Smooth muscle cell (in vitro differentiated cells): ENCODE data around the gene RCN2. TPM values are rescaled to one million over a fixed set of nuclear protein-coding genes. Genes with fewer than 3 reads are reported as not detected.
"Not testable (repeated sequence)": the region's sequence is repeated elsewhere in the genome, so short reads cannot be mapped to it uniquely, and the experiment has no call there.

ENCODE experiments used
- DNase-seq: peaks from one replicate; lab custom pipeline; 2025; ENCODE audit not compliant: unreplicated experiment; lab: John Stamatoyannopoulos, UW
- H2AFZ ChIP-seq: fragments of 200-600 bp; sonication (generic); 2 replicates; pipeline ENCODE4 v1.6.0; 2016; ENCODE audit warnings: antibody characterized with exemption, low read depth, mild to moderate bottlenecking
- H3F3A ChIP-seq: fragments of 200-600 bp; sonication (generic); 2 replicates; pipeline ENCODE4 v1.6.0; 2017; ENCODE audit warnings: antibody characterized with exemption, low read depth
- H3K27ac ChIP-seq: fragments of 200-600 bp; sonication (generic); 2 replicates; pipeline ENCODE4 v1.5.1; 2016; ENCODE audit warnings: low read depth, mild to moderate bottlenecking
- H3K27me3 ChIP-seq: fragments of 200-600 bp; sonication (generic); 2 replicates; pipeline ENCODE4 v1.6.1; 2016; ENCODE audit warnings: low read depth, mild to moderate bottlenecking
- H3K36me3 ChIP-seq: fragments of 200-600 bp; sonication (generic); 2 replicates; pipeline ENCODE4 v1.5.1; 2016; ENCODE audit warnings: low read depth
- H3K4me1 ChIP-seq: fragments of 200-600 bp; sonication (generic); 2 replicates; pipeline ENCODE4 v1.5.1; 2016; ENCODE audit warnings: low read depth
- H3K4me2 ChIP-seq: fragments of 200-600 bp; sonication (generic); 2 replicates; pipeline ENCODE4 v1.6.0; 2016; ENCODE audit warnings: mild to moderate bottlenecking
- H3K4me3 ChIP-seq: fragments of 200-600 bp; sonication (generic); 2 replicates; pipeline ENCODE4 v1.5.1; 2016; ENCODE audit warnings: mild to moderate bottlenecking
- H3K79me2 ChIP-seq: fragments of 200-600 bp; sonication (generic); 2 replicates; pipeline ENCODE4 v1.6.0; 2016; ENCODE audit warnings: low read depth, mild to moderate bottlenecking
- H3K9ac ChIP-seq: fragments of 200-600 bp; sonication (generic); 2 replicates; pipeline ENCODE4 v1.6.0; 2016; ENCODE audit warnings: low read depth
- H3K9me3 ChIP-seq: fragments of 200-600 bp; sonication (generic); replicated peaks from 2 replicates; pipeline ENCODE4 v1.5.1; 2016; ENCODE audit warnings: low read depth
- H4K20me1 ChIP-seq: fragments of 200-600 bp; sonication (generic); 2 replicates; pipeline ENCODE4 v1.6.0; 2016; ENCODE audit warnings: low read depth
- WGBS: methylation state at CpG from one replicate; pipeline ENCODE4 v1.1.7; 2016; ENCODE audit warnings: low lambda C conversion rate; 5-methylcytosine and 5-hydroxymethylcytosine counted together
- polyA plus RNA-seq: library from polyadenylated mRNA; unstranded; fragments of >200 nt; fragmentation: Nextera tagmentation; extraction: Ambion mirVana; gene quantifications from 2 replicates; pipeline ENCODE4 v1.2.1, GENCODE V29; 2016
- total RNA-seq: library from RNA; depleted of rRNA; stranded (reverse); fragments of >200 nt; gene quantifications from 2 replicates; pipeline ENCODE4 v1.2.3, GENCODE V29; 2014
- TF ChIP-seq, protein P1 (sequence below): fragments of 200-600 bp; sonication (generic); IDR thresholded peaks from 2 replicates; pipeline ENCODE4 v1.5.1; 2017; ENCODE audit warnings: borderline replicate concordance, mild to moderate bottlenecking, antibody characterized with exemption; ENCODE audit not compliant: insufficient read depth, poor library complexity, severe bottlenecking

RCN2 gene, protein sequence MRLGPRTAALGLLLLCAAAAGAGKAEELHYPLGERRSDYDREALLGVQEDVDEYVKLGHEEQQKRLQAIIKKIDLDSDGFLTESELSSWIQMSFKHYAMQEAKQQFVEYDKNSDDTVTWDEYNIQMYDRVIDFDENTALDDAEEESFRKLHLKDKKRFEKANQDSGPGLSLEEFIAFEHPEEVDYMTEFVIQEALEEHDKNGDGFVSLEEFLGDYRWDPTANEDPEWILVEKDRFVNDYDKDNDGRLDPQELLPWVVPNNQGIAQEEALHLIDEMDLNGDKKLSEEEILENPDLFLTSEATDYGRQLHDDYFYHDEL
- total RNA-seq (200 and 230 TPM in 2 replicates), polyA plus RNA-seq (146 and 190 TPM in 2 replicates)

DNA sequence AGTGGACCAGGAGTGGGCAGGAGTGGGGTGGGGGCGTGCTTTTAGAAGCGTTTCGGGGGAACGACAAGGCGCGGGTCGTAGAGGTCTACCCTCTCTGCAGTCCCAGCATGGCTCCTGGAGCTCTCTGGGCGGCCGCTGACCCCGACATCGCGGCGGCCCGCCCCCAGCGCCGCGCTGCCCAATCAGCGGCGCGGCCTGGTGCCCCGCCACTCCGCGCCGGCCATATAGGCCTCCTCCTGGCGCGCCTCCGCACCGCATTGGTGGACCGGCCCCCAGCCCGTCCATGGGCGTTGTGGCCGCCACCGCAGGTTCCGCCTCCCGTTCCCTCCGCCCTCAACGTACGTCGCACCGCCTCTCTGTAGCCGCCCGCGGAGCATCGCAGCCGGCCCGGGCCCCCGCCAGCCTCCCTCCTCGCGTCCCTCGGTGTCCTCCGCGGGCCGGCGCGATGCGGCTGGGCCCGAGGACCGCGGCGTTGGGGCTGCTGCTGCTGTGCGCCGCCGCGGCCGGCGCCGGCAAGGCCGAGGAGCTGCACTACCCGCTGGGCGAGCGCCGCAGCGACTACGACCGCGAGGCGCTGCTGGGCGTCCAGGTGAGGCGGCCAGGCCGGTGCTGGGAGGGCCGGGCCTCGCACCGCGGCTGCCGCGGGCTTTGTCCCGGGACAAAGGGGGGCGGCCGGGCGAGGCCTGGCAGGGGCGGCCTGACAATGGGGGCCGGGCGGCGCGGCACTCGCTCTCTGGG lies at the start of gene RCN2:
Gene RCN2, plus strand, starts transcription at position 353 of the 738 bp plus-strand sequence. Its CDS starts 93 bp downstream, at position 446.
- H3K9ac ChIP-seq = peak within 1 kb of the TSS; percentile 83
- H3K36me3 ChIP-seq = no peaks in the 10 kb centered on the region
- WGBS = 1% methylated on average over 64 of the region's 96 CpGs
- H3K4me1 ChIP-seq = peaks cover 44% of the 10 kb centered on the region
- TF ChIP-seq, protein P1, sequence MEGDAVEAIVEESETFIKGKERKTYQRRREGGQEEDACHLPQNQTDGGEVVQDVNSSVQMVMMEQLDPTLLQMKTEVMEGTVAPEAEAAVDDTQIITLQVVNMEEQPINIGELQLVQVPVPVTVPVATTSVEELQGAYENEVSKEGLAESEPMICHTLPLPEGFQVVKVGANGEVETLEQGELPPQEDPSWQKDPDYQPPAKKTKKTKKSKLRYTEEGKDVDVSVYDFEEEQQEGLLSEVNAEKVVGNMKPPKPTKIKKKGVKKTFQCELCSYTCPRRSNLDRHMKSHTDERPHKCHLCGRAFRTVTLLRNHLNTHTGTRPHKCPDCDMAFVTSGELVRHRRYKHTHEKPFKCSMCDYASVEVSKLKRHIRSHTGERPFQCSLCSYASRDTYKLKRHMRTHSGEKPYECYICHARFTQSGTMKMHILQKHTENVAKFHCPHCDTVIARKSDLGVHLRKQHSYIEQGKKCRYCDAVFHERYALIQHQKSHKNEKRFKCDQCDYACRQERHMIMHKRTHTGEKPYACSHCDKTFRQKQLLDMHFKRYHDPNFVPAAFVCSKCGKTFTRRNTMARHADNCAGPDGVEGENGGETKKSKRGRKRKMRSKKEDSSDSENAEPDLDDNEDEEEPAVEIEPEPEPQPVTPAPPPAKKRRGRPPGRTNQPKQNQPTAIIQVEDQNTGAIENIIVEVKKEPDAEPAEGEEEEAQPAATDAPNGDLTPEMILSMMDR = no peak
- peak within 1 kb of the TSS; percentile 94 for H2AFZ ChIP-seq
- no peaks in the 10 kb centered on the region for H3K9me3 ChIP-seq
- DNase-seq = peak; percentile 62
- peak within 1 kb of the TSS; percentile 98 for H3K4me2 ChIP-seq
- H3K27ac ChIP-seq = peak within 1 kb of the TSS; percentile 51
- H3K4me3 ChIP-seq = peak within 1 kb of the TSS; percentile 90
- H3F3A ChIP-seq = no peaks in the 10 kb centered on the region
- H3K79me2 ChIP-seq = peaks cover 19% of the 10 kb centered on the region
- peaks cover 3% of the 10 kb centered on the region for H4K20me1 ChIP-seq
- H3K27me3 ChIP-seq = no peaks in the 10 kb centered on the region

DNA sequence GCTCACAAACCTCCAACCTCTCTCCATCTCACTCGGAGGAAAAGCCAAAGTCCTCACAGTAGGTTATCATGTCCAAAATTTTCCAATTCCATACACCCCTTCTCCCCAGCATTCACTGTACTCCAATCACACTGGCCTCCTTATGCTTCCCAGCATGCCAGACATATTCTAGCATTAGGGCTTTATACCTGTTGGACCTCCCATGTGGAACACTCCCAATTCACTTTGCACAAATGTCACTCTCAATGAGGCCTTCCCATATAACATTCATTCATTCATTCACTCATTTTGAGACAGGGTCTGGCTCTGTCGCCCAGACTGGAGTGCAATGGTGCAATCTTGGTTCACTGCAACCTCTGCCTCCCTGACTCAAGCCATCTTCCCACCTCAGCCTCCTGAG lies 46.3 kb upstream of the RCN2 start:
- Histone ChIP-seq H3K9ac (no peak overlapping the region), H3K4me1 (no peaks in the 10 kb centered on the region), H4K20me1 (peaks cover 12% of the 10 kb centered on the region), H3K4me3 (no peak overlapping the region), H3K27me3 (no peaks in the 10 kb centered on the region), H3K27ac (no peak overlapping the region), H3K36me3 (no peaks in the 10 kb centered on the region), H3K9me3 (no peaks in the 10 kb centered on the region), H2AFZ (no peak overlapping the region), H3K79me2 (peaks cover 5% of the 10 kb centered on the region), H3K4me2 (no peak overlapping the region), H3F3A (no peaks in the 10 kb centered on the region)
- 96% methylated on average over 2 of the region's 2 CpGs for WGBS
- DNase-seq = no peak
- TF ChIP-seq, protein P1 = no peak

DNA sequence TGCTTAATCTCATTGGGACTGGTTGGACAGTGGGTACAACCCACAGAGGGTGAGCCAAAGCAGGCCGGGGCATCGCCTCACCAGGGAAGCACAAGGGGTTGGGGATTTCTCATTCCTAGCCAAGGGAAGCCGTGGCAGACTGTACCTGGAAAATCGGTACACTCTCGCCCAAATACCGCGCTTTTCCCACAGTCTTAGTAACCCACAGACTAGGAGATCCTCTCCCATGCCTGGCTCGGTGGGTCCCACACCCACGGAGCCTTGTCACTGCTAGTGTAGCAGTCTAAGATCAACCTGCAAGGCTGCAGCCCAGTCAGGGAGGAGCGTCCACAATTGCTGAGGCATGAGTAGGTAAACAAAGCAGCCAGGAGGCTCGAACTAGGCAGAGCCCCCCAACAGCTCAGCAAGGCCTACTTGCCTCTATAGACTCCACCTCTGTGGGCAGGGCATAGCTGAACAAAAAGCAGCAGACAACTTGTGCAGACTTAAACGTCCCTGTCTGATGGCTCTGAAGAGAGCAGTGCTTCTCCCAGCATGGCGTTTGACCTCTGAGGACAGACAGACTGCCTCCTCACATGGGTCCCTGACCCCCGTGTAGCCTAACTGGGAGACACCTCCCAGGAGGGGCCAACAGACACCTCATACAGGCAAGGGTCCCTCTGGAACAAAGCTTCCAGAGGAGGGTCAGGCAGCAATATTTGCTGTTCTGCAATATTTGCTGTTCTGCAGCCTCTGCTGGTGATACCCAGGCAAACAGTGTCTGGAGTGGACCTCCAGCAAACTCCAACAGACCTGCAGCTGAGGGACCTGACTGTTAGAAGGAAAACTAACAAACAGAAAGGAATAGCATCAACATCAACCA lies 44.0 kb upstream of the RCN2 start:
- peaks cover 12% of the 10 kb centered on the region for H4K20me1 ChIP-seq
- H2AFZ ChIP-seq, H3K4me3 ChIP-seq, H3K27ac ChIP-seq, H3K27me3 ChIP-seq, H3K36me3 ChIP-seq, H3K4me1 ChIP-seq, H3K4me2 ChIP-seq, H3K9me3 ChIP-seq, H3K79me2 ChIP-seq, DNase-seq, H3K9ac ChIP-seq, H3F3A ChIP-seq: not testable (repeated sequence)
- WGBS = 95% methylated on average over 14 of the region's 14 CpGs

DNA sequence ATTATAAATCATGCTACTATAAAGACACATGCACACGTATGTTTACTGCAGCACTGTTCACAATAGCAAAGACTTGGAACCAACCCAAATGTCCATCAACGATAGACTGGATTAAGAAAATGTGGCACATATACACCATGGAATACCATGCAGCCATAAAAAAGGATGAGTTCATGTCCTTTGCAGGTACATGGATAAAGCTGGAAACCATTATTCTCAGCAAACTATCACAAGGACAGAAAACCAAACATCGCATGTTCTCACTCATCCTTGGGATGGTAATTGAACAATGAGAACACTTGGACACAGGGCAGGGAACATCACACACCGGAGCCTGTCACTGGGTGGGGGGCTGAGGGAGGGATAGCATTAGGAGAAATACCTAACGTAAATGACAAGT lies 38.7 kb upstream of the RCN2 start:
- not testable (repeated sequence) for H3K9ac ChIP-seq, H3K4me2 ChIP-seq, DNase-seq, H3K4me1 ChIP-seq, H3K27me3 ChIP-seq, H3K4me3 ChIP-seq, H3K27ac ChIP-seq, H2AFZ ChIP-seq, H4K20me1 ChIP-seq, H3K36me3 ChIP-seq, H3K9me3 ChIP-seq, H3F3A ChIP-seq
- WGBS = 96% methylated on average over 5 of the region's 5 CpGs
- H3K79me2 ChIP-seq = peaks cover 26% of the 10 kb centered on the region
